Left renal cortex interstitium (tissue), 4 donors: ENCODE results near the gene ALOXE3. TPM values are rescaled to one million over a fixed set of nuclear protein-coding genes. Genes with fewer than 3 reads are reported as not detected.
A peak's percentile ranks its signal among the peaks of the same experiment; 100 is the strongest.
"Not testable (repeated sequence)": the region's sequence is repeated elsewhere in the genome, so short reads cannot be mapped to it uniquely, and the experiment has no call there.

ENCODE experiments used
- DNase-seq, 4 donors: peaks; one replicate each; pipeline ENCODE4 v3.0.0-alpha.2; 2013; ENCODE audit warnings: low read depth in 4 of 4, low spot score in 2 of 4, missing footprints in 1 of 4
- polyA plus RNA-seq, 4 donors: library from polyadenylated mRNA; unstranded; fragments of 120-200 nt; gene quantifications; one replicate each; pipeline ENCODE4 v1.2.1, GENCODE V29; 2013; ENCODE audit not compliant: insufficient read length in 4 of 4

The ALOXE3 gene
- polyA plus RNA-seq, 4 donors = 0.05 TPM; not detected in 3

- DNase-seq = no peak
Observed at GRCh38 chr17:8104911-8105310, 13.4 kb downstream of the ALOXE3 start.

DNA sequence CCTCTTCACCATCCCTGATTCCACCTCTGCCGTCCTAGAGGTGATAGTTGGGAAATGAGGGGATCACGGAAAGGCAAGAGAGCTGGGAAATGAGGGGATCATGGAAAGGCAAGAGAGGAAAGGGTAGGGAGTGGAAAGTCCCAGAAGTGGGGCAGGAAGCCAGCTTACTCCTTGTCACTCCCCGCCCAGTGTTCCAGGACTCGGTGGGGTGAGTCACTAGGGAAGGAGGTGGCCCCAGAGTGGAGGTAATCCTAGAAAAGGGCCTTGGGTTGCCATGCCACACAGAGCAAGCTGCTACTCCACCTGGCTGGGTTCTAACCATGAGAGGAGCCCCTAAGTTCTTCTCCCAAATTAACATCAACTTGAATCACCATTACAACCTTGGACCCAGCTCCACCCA lies 14.8 kb downstream of the ALOXE3 start:
- DNase-seq = no peak

DNA sequence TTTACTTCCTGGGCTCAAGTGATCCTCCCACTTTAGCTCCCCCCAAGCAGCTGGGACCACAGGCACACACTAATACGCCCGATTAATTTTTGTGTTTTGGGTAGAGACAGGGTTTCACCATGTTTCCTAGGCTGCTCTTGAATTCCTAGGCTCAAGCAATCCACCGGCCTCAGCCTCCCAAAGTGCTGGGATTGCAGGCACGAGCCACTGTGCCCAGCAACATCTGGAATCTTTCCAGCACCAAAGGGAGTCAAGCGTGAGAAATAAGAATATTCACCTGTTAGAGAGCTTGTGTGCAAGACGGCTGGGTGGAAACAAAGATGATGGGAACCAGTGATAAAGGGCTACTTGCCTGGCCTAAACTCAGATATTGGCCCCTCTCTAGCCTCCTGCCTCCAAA lies 16.6 kb downstream of the ALOXE3 start:
- no peak for DNase-seq

DNA sequence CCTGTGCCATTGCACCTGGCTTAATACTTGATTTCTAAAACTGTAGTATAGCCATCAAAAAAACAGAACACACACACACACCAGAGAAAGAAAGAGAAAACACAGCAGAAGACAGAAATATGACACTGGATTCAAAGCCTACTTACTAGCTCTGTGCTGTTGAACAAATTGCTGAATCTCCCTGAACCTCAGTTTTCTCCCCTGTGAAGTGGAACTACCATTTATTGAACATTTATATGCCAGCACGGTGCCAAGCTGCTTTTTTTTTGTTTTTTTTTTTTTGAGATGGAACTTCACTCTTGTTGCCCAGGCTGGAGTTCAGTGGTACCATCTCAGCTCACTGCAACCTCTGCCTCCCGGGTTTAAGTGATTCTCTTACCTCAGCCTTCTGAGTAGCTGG lies 17.6 kb downstream of the ALOXE3 start:
- no peak for DNase-seq

- no peak for DNase-seq
Observed at GRCh38 chr17:8100111-8100510, 18.2 kb downstream of the ALOXE3 start.

GRCh38 chr17:8096541-8096940 lies 21.8 kb downstream of the ALOXE3 start:
- no peak for DNase-seq

DNA sequence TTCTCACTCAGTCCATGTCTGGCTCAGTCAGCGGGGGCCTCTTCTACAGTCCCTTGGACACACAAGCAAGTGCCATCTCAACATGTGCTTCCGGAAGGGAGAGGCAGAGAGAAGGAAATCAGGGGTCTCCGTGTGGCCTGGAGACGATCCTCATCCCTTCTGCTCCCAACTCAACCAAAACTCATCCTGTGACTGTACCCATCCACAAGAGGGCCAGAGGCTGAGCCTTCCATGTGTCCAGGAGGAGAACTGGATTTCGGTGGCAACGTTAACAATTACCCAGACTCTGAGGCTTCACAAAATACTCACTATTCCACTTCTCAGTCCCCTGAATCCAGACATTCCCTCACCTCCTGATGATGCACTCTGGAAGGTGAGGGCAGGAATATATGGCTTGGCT lies 23.0 kb downstream of the ALOXE3 start:
- DNase-seq = no peak

DNA sequence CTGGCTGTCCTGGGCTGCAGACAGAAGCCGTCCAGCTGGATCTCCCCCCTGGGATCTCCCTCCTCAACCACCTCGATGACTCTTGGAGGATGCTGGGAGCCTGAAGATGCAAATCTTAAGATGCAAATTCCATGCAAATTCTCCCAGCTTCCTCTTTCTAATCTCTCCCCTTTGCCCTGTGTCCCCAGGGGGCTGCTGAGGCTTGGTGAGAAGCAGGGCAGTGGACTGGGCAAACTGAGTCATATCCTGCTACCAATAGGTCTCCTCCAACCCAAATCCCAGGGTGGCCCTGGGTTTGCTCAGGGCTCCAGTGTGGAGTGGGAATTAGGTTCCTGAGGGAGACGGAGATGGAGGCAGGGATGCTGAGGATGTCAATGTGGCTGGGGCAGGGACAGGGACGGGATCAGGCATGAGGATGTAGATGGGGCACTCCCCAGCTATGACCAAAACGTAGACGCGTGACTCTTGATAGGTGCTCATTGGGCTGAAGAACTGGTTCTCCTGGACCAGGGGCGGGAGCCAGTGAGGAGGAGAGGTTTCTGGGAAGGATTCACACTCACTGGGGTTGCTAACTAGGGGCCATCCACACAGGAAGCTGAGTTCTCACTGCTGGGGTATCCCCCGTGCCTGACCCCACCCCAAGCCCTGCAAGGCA lies 27.2 kb downstream of the ALOXE3 start:
- DNase-seq = no peak

GRCh38 chr17:8089728-8090127 lies 28.6 kb downstream of the ALOXE3 start:
- no peak for DNase-seq

- no peak for DNase-seq
Observed at GRCh38 chr17:8087952-8088230, 30.4 kb downstream of the ALOXE3 start.

DNA sequence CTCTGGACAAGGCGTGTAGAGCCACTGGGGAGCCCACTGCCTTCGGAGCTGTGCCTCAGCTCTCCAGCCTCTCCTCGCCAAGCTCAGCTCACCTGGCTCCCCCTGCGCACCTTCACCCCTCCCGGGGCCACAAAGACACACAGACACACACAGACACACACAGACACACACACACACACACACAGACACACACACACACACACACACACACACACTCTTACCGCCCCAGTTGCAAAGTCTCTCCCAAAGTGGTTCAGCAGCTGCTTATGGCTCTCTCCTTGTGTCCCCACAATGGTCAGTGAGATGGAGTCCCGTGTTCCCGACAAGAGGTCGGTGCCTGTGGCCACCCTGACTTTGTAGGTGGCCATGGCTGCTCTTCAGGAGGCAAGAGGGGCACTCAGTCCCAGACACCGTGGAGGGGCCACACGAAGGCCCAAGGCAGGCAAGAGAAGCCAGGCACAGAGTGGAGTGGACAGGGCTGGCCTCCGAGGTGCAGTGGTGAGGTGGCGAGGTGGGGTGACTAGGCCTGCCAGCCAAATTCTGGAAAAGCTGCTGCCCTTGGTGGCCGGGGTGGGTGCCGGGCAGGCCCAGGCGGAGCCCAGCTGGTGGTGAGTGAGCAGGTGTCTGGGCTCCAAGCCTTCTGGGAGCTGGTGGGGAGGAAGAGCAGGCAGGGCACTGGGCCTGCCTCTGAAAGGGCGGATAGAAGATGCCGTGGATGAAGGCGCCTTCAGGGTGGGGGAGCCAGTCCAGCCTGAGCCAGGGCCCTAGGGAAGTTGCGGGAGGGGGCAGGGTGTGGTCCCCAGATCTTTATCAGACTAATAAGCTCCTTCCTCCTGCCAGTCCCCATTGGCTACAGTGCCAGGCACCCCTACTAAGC lies 31.0 kb downstream of the ALOXE3 start, which contains the start of gene ALOX12B:
TSS of gene ALOX12B (minus strand) at position 642 of the 877 bp plus-strand sequence. CDS start at position 368, 274 bp downstream.
- no peak for DNase-seq

- DNase-seq = no peak
Observed at GRCh38 chr17:8084250-8084649, 34.1 kb downstream of the ALOXE3 start.

GRCh38 chr17:8082292-8082691 lies 36.0 kb downstream of the ALOXE3 start:
- DNase-seq = no peak

GRCh38 chr17:8081876-8082275 lies 36.4 kb downstream of the ALOXE3 start:
- no peak for DNase-seq

DNA sequence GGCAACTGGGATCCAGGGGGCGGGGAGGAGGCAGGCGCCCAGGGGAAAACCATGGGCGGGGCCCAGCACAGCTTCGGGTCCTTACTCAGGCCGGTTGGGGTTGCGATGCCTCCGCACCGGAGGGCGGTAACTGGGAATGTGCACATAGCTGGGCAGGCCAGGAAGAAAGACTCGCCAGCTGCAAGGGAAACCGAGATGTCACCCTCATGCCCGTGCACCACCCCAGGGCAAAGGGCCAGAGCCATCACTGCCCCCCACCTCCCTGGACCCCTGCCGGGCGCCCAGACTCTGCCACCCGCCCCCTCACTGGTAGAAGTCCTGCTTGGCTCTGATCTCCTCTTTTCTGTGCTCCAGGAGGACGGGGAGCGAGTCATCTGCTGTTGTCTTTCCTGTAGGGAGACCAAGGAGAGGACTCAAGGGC lies 37.5 kb downstream of the ALOXE3 start:
- no peak for DNase-seq

GRCh38 chr17:8080208-8080798 lies 38.0 kb downstream of the ALOXE3 start:
- no peak for DNase-seq

DNA sequence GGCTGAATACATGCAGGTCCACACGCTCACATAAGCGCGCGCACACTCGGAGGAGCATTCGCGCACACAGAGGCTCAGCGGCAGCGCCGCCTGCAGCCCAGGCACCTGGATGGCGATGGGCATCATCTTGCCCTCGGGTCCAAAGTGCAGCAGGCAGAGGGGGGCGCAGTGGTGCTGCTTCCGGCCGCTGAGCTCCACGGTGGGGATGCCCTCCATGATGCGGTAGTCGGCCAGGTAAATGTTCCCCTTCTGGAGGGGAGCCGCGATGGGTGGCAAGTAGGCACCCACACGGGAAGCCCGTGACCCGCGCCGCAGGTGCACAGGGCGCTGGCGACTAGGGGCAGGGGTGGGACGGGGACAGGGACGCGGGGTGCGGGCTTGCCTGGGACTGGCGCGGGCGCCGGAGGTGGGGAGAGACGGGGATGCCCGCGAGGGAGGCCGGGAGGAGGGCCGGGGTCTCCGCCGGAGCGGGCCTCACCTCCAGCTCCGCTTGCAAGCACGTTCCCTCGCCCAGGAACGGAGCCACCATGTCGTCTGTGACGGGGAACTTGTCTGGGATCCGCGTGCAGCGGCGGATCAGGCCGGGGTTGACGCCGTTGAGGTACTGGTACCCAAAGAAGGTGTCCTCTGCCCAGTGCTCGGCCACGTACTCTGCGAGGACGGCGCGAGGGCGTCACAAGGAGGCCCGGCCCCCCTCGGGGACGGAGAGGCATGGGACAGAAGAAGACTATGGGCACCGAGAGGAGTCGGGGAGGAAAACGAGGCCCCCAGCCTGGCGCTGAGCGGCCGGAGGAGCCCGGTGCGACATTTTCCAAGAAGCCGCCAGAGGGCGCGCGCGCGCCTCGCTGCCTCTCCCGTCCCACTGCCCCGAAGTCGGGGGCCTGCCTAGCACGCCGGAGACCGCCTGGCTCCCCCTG lies 38.8 kb downstream of the ALOXE3 start:
- DNase-seq = peak in 2 of 4 donors; percentile 67 to 70

DNA sequence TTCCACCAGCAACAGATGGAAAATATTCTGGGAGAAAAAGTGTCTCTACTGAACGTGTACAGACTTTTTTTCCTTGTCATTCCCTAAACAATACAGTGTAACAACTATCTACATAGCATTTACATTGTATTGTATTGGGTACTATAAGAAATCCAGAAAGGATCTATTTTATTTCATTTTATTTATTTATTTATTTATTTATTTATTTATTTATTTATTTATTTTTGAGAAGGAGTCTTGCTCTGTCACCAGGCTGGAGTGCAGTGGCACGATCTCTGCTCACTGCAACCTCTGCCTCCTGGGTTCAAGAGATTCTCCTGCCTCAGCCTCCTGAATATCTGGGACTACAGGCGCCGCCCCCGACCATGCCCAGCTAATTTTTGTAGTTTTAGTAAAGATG lies 40.4 kb downstream of the ALOXE3 start:
- not testable (repeated sequence) for DNase-seq

DNA sequence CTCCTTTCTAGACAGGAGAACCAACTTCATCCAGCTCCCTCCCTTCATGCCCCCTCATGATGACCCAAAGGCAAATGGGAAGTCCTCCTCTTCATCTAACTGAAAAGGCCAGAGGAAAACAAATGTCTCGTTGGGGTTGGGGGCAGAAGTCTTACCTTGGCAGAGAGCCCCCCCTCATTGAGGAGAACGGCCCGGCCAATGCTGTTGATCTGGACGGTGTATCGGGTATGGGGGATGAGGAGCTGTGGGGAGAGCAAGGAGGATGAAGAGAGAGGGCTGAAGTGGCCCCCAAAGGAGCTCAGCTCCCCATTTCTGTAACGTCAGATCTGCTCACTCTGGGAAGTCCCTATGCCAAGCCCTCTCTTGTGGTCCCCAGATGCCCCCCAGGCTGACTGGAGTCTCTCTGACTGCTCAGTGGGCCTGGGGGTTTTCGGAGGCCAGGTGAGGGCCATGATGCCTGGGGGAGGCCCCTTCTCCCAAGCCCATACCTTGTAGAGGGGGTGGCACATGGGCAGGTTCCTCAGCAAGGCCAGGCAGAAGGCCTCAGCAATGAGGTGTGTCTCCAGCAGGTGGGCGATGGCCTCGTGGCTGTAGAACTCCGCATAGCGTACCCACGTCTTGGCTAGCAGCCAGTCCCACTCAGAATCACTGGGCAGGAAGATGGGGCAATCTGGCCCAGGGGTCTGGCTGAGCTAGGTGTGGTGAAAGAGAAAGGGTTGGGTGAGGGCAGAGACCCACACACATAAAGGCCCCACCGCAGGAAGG lies 41.6 kb downstream of the ALOXE3 start:
- no peak for DNase-seq
